ENCODE data around the gene RHOG. TPM values are rescaled to one million over a fixed set of nuclear protein-coding genes. Genes with fewer than 3 reads are reported as not detected.
A peak's percentile ranks its signal among the peaks of the same experiment; 100 is the strongest.
"Not testable (repeated sequence)": the region's sequence is repeated elsewhere in the genome, so short reads cannot be mapped to it uniquely, and the experiment has no call there.

RHOG gene
- total RNA-seq, 1 donor, result 19.0 TPM

- peak; percentile 76 for DNase-seq (ENCODE audit: low read depth)
- TF ChIP-seq CTCF (IDR thresholded peaks at IDR 0.05; ENCODE audit: insufficient read depth, low read length), result no peak
- H3K4me3 ChIP-seq (ENCODE audit: low read depth, low read length), result no peak overlapping the region
Measured at GRCh38 chr11:3823303-3823702, 17.5 kb downstream of the RHOG start.

DNA sequence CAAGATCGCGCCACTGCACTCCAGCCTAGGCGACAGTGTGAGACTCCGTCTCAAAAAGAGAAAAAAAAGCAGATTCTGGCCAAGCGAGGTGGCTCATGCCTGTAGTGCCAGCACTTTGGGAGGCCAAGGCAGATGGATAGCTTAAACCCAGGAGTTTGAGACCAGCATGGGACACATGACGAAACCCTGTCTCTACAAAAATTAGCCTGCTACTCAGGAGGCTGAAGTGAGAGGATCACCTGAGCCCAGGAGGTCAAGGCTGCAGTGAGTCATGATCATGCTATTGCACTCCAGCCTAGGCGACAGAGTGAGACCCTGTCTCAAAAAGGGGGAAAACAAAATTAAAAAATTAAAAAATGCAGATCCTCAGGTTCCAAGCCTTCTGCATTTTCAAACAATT lies 18.4 kb downstream of the RHOG start:
- no peak for DNase-seq (ENCODE audit: low read depth)
- TF ChIP-seq CTCF (IDR thresholded peaks at IDR 0.05; ENCODE audit: insufficient read depth, low read length), result no peak
- no peak overlapping the region for H3K4me3 ChIP-seq (ENCODE audit: low read depth, low read length)

DNA sequence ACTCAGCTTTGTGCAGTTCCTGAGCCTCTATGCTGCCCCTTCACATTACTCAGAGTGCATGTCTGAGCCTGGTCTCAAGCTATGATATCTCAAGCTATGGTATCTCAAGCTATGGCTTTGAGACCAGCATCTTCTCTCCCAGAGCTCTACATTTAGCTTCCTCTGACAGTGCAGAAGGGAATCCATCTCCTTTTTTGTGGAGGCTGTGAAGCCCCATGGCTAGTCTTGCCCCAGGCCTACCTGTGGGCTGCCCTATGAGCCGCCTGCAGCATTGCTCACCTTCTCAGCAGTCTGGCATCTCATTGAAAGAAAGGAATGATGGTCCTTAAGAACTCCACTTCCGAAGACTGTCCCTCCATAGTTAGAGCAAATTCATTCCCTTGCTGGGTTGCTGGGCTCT lies 19.8 kb downstream of the RHOG start:
- no peak for DNase-seq (ENCODE audit: low read depth)
- no peak for TF ChIP-seq CTCF (IDR thresholded peaks at IDR 0.05; ENCODE audit: insufficient read depth, low read length)
- H3K4me3 ChIP-seq (ENCODE audit: low read depth, low read length), result no peak overlapping the region

- no peak overlapping the region for H3K4me3 ChIP-seq (ENCODE audit: low read depth, low read length)
- no peak for TF ChIP-seq CTCF (IDR thresholded peaks at IDR 0.05; ENCODE audit: insufficient read depth, low read length)
- DNase-seq (ENCODE audit: low read depth), result no peak
Measured at GRCh38 chr11:3817181-3817800, 23.5 kb downstream of the RHOG start.

DNA sequence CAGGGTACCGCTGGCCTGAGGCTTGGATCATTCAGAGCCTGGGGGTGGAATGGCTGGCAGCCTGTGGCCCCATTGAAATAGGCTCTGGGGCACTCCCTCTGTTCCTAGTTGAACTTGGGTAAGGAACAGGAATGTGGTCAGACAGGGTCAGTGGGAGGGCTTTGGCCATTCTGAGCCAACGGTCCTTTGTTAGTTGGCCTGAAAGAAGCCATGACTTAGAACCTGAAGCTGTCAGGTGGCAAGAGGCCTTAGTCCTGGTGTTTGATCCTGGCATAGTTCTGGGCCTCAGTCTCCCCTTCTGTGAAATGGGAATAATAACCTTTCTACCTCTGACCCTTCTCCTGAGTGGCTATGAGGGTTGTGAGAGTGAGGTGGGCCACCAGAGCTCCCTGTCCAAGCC lies 24.1 kb downstream of the RHOG start:
- DNase-seq (ENCODE audit: low read depth), result no peak
- no peak for TF ChIP-seq CTCF (IDR thresholded peaks at IDR 0.05; ENCODE audit: insufficient read depth, low read length)
- H3K4me3 ChIP-seq (ENCODE audit: low read depth, low read length), result no peak overlapping the region

DNA sequence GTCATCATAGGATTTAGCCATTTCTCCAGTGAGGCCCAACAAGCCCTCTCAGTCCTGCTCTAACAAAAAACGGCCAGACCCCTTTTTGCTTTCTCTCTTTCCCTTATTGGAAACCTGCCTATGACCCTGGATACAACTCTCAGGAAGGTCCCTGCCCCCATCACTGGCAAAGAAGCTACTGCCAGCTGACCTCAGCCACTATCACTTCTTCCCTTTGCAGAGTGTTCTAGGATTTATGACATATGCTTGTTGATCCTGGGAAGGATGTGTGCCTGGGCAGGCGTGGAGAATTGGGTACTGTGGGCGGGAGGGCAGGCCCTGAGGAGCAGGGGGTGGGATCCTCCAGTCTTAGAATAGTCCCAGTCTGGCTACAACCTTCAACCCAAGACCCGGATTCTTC lies 24.9 kb downstream of the RHOG start:
- no peak for DNase-seq (ENCODE audit: low read depth)
- no peak overlapping the region for H3K4me3 ChIP-seq (ENCODE audit: low read depth, low read length)
- TF ChIP-seq CTCF (IDR thresholded peaks at IDR 0.05; ENCODE audit: insufficient read depth, low read length), result no peak

DNA sequence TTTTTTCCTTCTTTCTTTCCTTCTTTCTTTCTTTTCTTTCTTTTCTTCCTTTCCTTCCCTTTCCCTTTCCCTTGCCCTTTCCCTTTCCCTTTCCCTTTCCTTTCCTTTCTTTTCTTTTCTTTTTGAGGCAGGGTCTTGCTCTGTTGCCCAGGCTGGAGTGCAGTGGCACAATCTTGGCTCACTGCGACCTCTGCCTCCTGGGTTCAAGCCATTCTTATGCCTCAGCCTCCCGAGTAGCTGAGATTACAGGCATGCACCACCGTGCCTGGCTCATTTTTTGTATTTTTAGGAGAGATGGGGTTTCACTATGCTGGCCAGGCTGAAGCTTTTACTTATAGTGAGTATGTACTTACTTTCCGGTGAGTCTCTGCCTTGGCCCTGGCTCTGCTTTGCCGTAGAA lies 25.9 kb downstream of the RHOG start:
- not testable (repeated sequence) for DNase-seq (ENCODE audit: low read depth); H3K4me3 ChIP-seq (ENCODE audit: low read depth, low read length)
